GM23338 (cell line): ENCODE measurements around the gene SMIM15. TPM values are rescaled to one million over a fixed set of nuclear protein-coding genes. Genes with fewer than 3 reads are reported as not detected.

ENCODE experiments used
- ATAC-seq: fragments of 200-7000 bp; cut with Tn5 transposase; 3 replicates; pipeline ENCODE4 v1.9.1; 2020
- DNase-seq: peaks from one replicate; pipeline ENCODE4 v3.0.0-alpha.2; 2015; ENCODE audit warnings: low spot score
- H2AFZ ChIP-seq: fragments of 200-600 bp; sonication (generic); 2 replicates; pipeline ENCODE4 v1.8.0; 2016; ENCODE audit warnings: antibody characterized with exemption, mild to moderate bottlenecking, moderate library complexity
- H3F3A ChIP-seq: fragments of 200-600 bp; sonication (generic); replicated peaks from 2 replicates; pipeline ENCODE4 v1.8.0; 2017; ENCODE audit warnings: antibody characterized with exemption, mixed run types, low read depth
- H3K27ac ChIP-seq: fragments of 200-600 bp; sonication (generic); 2 replicates; pipeline ENCODE4 v1.6.1; 2016; ENCODE audit warnings: low read depth
- H3K27me3 ChIP-seq: fragments of 200-600 bp; sonication (generic); 2 replicates; pipeline ENCODE4 v1.8.0; 2016; ENCODE audit warnings: mild to moderate bottlenecking, mixed run types, moderate library complexity; ENCODE audit not compliant: insufficient read depth
- H3K36me3 ChIP-seq: fragments of 200-600 bp; sonication (generic); 2 replicates; pipeline ENCODE4 v1.8.0; 2016; ENCODE audit warnings: mild to moderate bottlenecking; ENCODE audit not compliant: insufficient read depth
- H3K4me1 ChIP-seq: fragments of 200-600 bp; sonication (generic); 2 replicates; pipeline ENCODE4 v1.8.0; 2016; ENCODE audit warnings: mild to moderate bottlenecking, moderate library complexity; ENCODE audit not compliant: insufficient read depth
- H3K4me2 ChIP-seq: fragments of 200-600 bp; sonication (generic); 2 replicates; pipeline ENCODE4 v1.7.1; 2017; ENCODE audit warnings: mixed run types
- H3K4me3 ChIP-seq: fragments of 200-600 bp; sonication (generic); 2 replicates; pipeline ENCODE4 v1.6.1; 2016; ENCODE audit warnings: mixed run types
- H3K79me2 ChIP-seq: fragments of 200-600 bp; sonication (generic); replicated peaks from 2 replicates; pipeline ENCODE4 v1.8.0; 2017; ENCODE audit warnings: mild to moderate bottlenecking; ENCODE audit not compliant: insufficient read depth
- H3K9me2 ChIP-seq: fragments of 200-600 bp; sonication (generic); 2 replicates; pipeline ENCODE4 v1.8.0; 2017; ENCODE audit not compliant: insufficient read depth
- H4K20me1 ChIP-seq: fragments of 200-600 bp; sonication (generic); replicated peaks from 2 replicates; pipeline ENCODE4 v1.8.0; 2017; ENCODE audit warnings: mild to moderate bottlenecking; ENCODE audit not compliant: insufficient read depth
- H3K27ac Mint-ChIP-seq: 2 replicates; pipeline ENCODE4 v1.8.0; 2020; ENCODE audit warnings: inconsistent platforms, mild to moderate bottlenecking, moderate library complexity, mixed read lengths
- H3K27me3 Mint-ChIP-seq: 3 replicates; pipeline ENCODE4 v1.8.0; 2022; ENCODE audit warnings: low read depth, mild to moderate bottlenecking, moderate library complexity, mixed read lengths, inconsistent platforms; ENCODE audit not compliant: insufficient read depth, poor library complexity
- H3K36me3 Mint-ChIP-seq: 3 replicates; pipeline ENCODE4 v1.8.0; 2021; ENCODE audit warnings: low read depth, mild to moderate bottlenecking, inconsistent platforms, moderate library complexity, mixed read lengths
- H3K4me1 Mint-ChIP-seq: 3 replicates; pipeline ENCODE4 v1.8.0; 2020; ENCODE audit warnings: mild to moderate bottlenecking, inconsistent platforms, mixed read lengths
- H3K4me3 Mint-ChIP-seq: 3 replicates; pipeline ENCODE4 v1.8.0; 2021; ENCODE audit warnings: moderate library complexity, mild to moderate bottlenecking, inconsistent platforms, mixed read lengths
- H3K9me3 Mint-ChIP-seq: 3 replicates; pipeline ENCODE4 v1.8.0; 2020; ENCODE audit warnings: moderate library complexity, mild to moderate bottlenecking, inconsistent platforms, mixed read lengths
- CTCF ChIP-seq, 2 experiments: fragments of 200-600 bp in 1 of 2; sonication (generic) in 1 of 2; conservative IDR thresholded peaks; 2 replicates each; pipeline versions ENCODE4 v1.5.1 to v1.6.1; 2016 to 2017; ENCODE audit warnings: antibody characterized with exemption in 2 of 2, low read depth in 2 of 2, mild to moderate bottlenecking in 2 of 2, moderate library complexity in 1 of 2
- ETS1 ChIP-seq: IDR thresholded peaks from 2 replicates; pipeline ENCODE4 v1.6.1; 2016; ENCODE audit warnings: antibody characterized with exemption
- EZH2 ChIP-seq: fragments of 200-600 bp; sonication (generic); IDR thresholded peaks from one replicate; pipeline ENCODE4 v1.8.0; 2017; ENCODE audit warnings: antibody characterized with exemption, mild to moderate bottlenecking, low read depth; ENCODE audit not compliant: unreplicated experiment
- EZH2phosphoT487 ChIP-seq: fragments of 200-600 bp; sonication (generic); IDR thresholded peaks from one replicate; pipeline ENCODE4 v1.8.1; 2018; ENCODE audit warnings: antibody characterized with exemption; ENCODE audit not compliant: unreplicated experiment
- JUNB ChIP-seq: IDR thresholded peaks from one replicate; pipeline ENCODE4 v1.6.1; 2016; ENCODE audit warnings: antibody characterized with exemption; ENCODE audit not compliant: unreplicated experiment
- NANOG ChIP-seq: IDR thresholded peaks from 2 replicates; pipeline ENCODE4 v1.6.1; 2016; ENCODE audit warnings: antibody characterized with exemption, borderline replicate concordance
- POLR2AphosphoS5 ChIP-seq: IDR thresholded peaks from 2 replicates; pipeline ENCODE4 v1.6.1; 2016; ENCODE audit warnings: antibody characterized with exemption, low read depth
- STAT1 ChIP-seq: IDR thresholded peaks from one replicate; pipeline ENCODE4 v1.6.1; 2016; ENCODE audit warnings: antibody characterized with exemption; ENCODE audit not compliant: unreplicated experiment
- ZNF114 ChIP-seq: fragments of 250-450 bp; sonication (Bioruptor Pico); IDR thresholded peaks from 2 replicates; pipeline ENCODE4 v1.5.0; 2020; ENCODE audit warnings: mild to moderate bottlenecking, moderate library complexity
- ZNF331 ChIP-seq: fragments of 250-450 bp; sonication (Bioruptor Pico); IDR thresholded peaks from 2 replicates; pipeline ENCODE4 v1.5.0; 2020; ENCODE audit warnings: low read depth, mild to moderate bottlenecking, moderate library complexity
- ZNF462 ChIP-seq: fragments of 250-450 bp; sonication (Bioruptor Pico); IDR thresholded peaks from 2 replicates; pipeline ENCODE4 v1.5.0; 2020; ENCODE audit warnings: mild to moderate bottlenecking, moderate library complexity
- polyA plus RNA-seq: library from polyadenylated mRNA; unstranded; fragments of >200 nt; fragmentation: Nextera tagmentation; extraction: Ambion mirVana; gene quantifications from 2 replicates; pipeline ENCODE4 v1.2.1, GENCODE V29; 2016
- total RNA-seq: library from RNA; depleted of rRNA; stranded (reverse); fragments of >200 nt; shearing (Covaris generic); gene quantifications from 2 replicates; pipeline ENCODE4 v1.2.3, GENCODE V29; 2014
- TF ChIP-seq, protein P1 (sequence below): IDR thresholded peaks from one replicate; pipeline ENCODE4 v1.6.1; 2018; ENCODE audit warnings: antibody characterized with exemption; ENCODE audit not compliant: unreplicated experiment

Gene SMIM15
- total and polyA plus RNA-seq, 2 experiments from 2014 or later: 33.4 to 53.9 TPM

- Histone ChIP-seq H2AFZ (no peak overlapping the region), H3K36me3 (no peaks in the 10 kb centered on the region), H4K20me1 (no peaks in the 10 kb centered on the region; the same call in 1 of the 2 replicates), H3K27ac (no peak overlapping the region), H3K79me2 (peaks cover 11% of the 10 kb centered on the region), H3K4me2 (peak overlapping the region; percentile 43; the same call in 1 of the 2 replicates), H3F3A (no peaks in the 10 kb centered on the region), H3K4me1 (peaks cover 22% of the 10 kb centered on the region), H3K27me3 (no peaks in the 10 kb centered on the region), H3K9me2 (no peaks in the 10 kb centered on the region), H3K4me3 (no peak overlapping the region)
- peaks cover 9% of the 10 kb centered on the region for H3K4me1 Mint-ChIP-seq
- TF ChIP-seq EZH2: no peak
- TF ChIP-seq CTCF (conservative IDR thresholded peaks at IDR 0.05; ENCODE audit: low read depth in 2 of 2): no peak
- TF ChIP-seq ZNF114 (CRISPR knock-in tag): no peak
- no peak for TF ChIP-seq ZNF462 (CRISPR knock-in tag)
- TF ChIP-seq ZNF331 (CRISPR knock-in tag): no peak
- TF ChIP-seq STAT1: no peak
- no peak for TF ChIP-seq POLR2AphosphoS5
- no peak for TF ChIP-seq ETS1
- TF ChIP-seq NANOG: no peak
- TF ChIP-seq JUNB: no peak
- TF ChIP-seq EZH2phosphoT487: no peak
- TF ChIP-seq, protein P1, sequence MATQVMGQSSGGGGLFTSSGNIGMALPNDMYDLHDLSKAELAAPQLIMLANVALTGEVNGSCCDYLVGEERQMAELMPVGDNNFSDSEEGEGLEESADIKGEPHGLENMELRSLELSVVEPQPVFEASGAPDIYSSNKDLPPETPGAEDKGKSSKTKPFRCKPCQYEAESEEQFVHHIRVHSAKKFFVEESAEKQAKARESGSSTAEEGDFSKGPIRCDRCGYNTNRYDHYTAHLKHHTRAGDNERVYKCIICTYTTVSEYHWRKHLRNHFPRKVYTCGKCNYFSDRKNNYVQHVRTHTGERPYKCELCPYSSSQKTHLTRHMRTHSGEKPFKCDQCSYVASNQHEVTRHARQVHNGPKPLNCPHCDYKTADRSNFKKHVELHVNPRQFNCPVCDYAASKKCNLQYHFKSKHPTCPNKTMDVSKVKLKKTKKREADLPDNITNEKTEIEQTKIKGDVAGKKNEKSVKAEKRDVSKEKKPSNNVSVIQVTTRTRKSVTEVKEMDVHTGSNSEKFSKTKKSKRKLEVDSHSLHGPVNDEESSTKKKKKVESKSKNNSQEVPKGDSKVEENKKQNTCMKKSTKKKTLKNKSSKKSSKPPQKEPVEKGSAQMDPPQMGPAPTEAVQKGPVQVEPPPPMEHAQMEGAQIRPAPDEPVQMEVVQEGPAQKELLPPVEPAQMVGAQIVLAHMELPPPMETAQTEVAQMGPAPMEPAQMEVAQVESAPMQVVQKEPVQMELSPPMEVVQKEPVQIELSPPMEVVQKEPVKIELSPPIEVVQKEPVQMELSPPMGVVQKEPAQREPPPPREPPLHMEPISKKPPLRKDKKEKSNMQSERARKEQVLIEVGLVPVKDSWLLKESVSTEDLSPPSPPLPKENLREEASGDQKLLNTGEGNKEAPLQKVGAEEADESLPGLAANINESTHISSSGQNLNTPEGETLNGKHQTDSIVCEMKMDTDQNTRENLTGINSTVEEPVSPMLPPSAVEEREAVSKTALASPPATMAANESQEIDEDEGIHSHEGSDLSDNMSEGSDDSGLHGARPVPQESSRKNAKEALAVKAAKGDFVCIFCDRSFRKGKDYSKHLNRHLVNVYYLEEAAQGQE: no peak
- H3K27ac Mint-ChIP-seq: no peak overlapping the region
- H3K9me3 Mint-ChIP-seq: peaks cover 8% of the 10 kb centered on the region; the same call in 2 of the 3 replicates
- H3K36me3 Mint-ChIP-seq: peaks cover 10% of the 10 kb centered on the region; the same call in 2 of the 3 replicates
- H3K4me3 Mint-ChIP-seq: no peak overlapping the region
- peaks cover 2% of the 10 kb centered on the region for H3K27me3 Mint-ChIP-seq
- ATAC-seq (no peak), DNase-seq (no peak)
Measured at GRCh38 chr5:61168951-61169350, 6.7 kb upstream of the SMIM15 start.
